IMR-90 (cell line): ENCODE results near the gene RAB3C. TPM values are rescaled to one million over a fixed set of nuclear protein-coding genes. Genes with fewer than 3 reads are reported as not detected.

Experiments
- ATAC-seq: fragments of 200-7000 bp; cut with Tn5 transposase; 2 replicates; pipeline ENCODE4 v1.9.1; 2020; ENCODE audit warnings: low read depth, mild to moderate bottlenecking, moderate library complexity
- BruUV-seq: library from RNA; stranded (reverse); fragments of 400-500 nt; replicated peaks from 2 replicates; lab custom pipeline; 2021; lab: Mats Ljungman, UMichigan
- CTCF ChIA-PET: fragments of 300-600 bp; formaldehyde crosslinking; extraction: SDS; loops from one replicate; lab custom pipeline; 2021; ENCODE audit warnings: antibody characterized with exemption; lab: Yijun Ruan, JAX
- POLR2A ChIA-PET: fragments of 300-600 bp; sonication (Branson Sonifier 250); formaldehyde crosslinking; loops from one replicate; lab custom pipeline; 2022; ENCODE audit warnings: antibody characterized with exemption; ENCODE audit not compliant: unreplicated experiment; lab: Charles Lee
- DNase-seq: peaks from one replicate; pipeline ENCODE4 v3.0.0; 2013
- H2AFZ ChIP-seq: replicated peaks from 2 replicates; pipeline ENCODE3; 2013; ENCODE audit warnings: low read length, mild to moderate bottlenecking; ENCODE audit not compliant: poor library complexity
- H2AK5ac ChIP-seq: 2 replicates; pipeline ENCODE4 v1.6.1; 2013; ENCODE audit warnings: low read depth, low read length, inconsistent platforms
- H2AK9ac ChIP-seq: replicated peaks from 2 replicates; pipeline ENCODE3; 2013; ENCODE audit warnings: mild to moderate bottlenecking, low read depth, low read length, moderate library complexity; ENCODE audit not compliant: poor library complexity
- H2BK120ac ChIP-seq: 2 replicates; pipeline ENCODE4 v1.6.1; 2013; ENCODE audit warnings: low read depth, low read length, inconsistent platforms
- H2BK15ac ChIP-seq: 3 replicates; pipeline ENCODE4 v1.6.1; 2013; ENCODE audit warnings: low read depth, low read length, inconsistent platforms
- H2BK20ac ChIP-seq: 2 replicates; pipeline ENCODE4 v1.6.1; 2013; ENCODE audit warnings: low read depth, mild to moderate bottlenecking, inconsistent platforms, low read length, moderate library complexity
- H2BK5ac ChIP-seq: 2 replicates; pipeline ENCODE4 v1.6.1; 2013; ENCODE audit warnings: mild to moderate bottlenecking, low read depth, low read length, inconsistent platforms; ENCODE audit not compliant: poor library complexity, severe bottlenecking
- H3K14ac ChIP-seq: replicated peaks from 2 replicates; pipeline ENCODE4 v1.6.1; 2013; ENCODE audit warnings: low read depth, low read length, inconsistent platforms
- H3K18ac ChIP-seq: 2 replicates; pipeline ENCODE4 v1.6.1; 2013; ENCODE audit warnings: low read depth, low read length, control low read depth
- H3K23ac ChIP-seq: 2 replicates; pipeline ENCODE4 v1.6.1; 2013; ENCODE audit warnings: low read depth, low read length, inconsistent platforms
- H3K27ac ChIP-seq: 2 replicates; pipeline ENCODE4 v1.5.1; 2013; ENCODE audit warnings: mild to moderate bottlenecking, control low read depth, low read length; ENCODE audit not compliant: insufficient read depth
- H3K27me3 ChIP-seq: 2 replicates; pipeline ENCODE4 v1.6.1; 2013; ENCODE audit warnings: low read length; ENCODE audit not compliant: control insufficient read depth, insufficient read depth
- H3K36me3 ChIP-seq: 2 replicates; pipeline ENCODE4 v1.6.1; 2013; ENCODE audit warnings: low read length, mixed read lengths; ENCODE audit not compliant: control insufficient read depth, insufficient read depth
- H3K4ac ChIP-seq: 2 replicates; pipeline ENCODE4 v1.6.1; 2013; ENCODE audit warnings: low read depth, low read length, inconsistent platforms
- H3K4me1 ChIP-seq: 2 replicates; pipeline ENCODE4 v1.6.1; 2013; ENCODE audit warnings: low read length, mixed read lengths; ENCODE audit not compliant: control insufficient read depth, insufficient read depth
- H3K4me2 ChIP-seq: 2 replicates; pipeline ENCODE4 v1.6.1; 2013; ENCODE audit warnings: low read depth, mild to moderate bottlenecking, control low read depth, low read length, moderate library complexity
- H3K4me3 ChIP-seq: 2 replicates; pipeline ENCODE4 v1.5.1; 2013; ENCODE audit warnings: low read depth, mild to moderate bottlenecking, control low read depth, low read length, moderate library complexity; ENCODE audit not compliant: insufficient read depth
- H3K56ac ChIP-seq: 2 replicates; pipeline ENCODE4 v1.6.1; 2013; ENCODE audit warnings: low read length, inconsistent platforms; ENCODE audit not compliant: insufficient read depth; ENCODE audit errors: extremely low read depth
- H3K79me1 ChIP-seq, 2 experiments: 2 replicates each; pipeline ENCODE4 v1.6.1; 2013; ENCODE audit warnings: low read length in 2 of 2, inconsistent platforms in 1 of 2, low read depth in 1 of 2
- H3K9ac ChIP-seq: 2 replicates; pipeline ENCODE4 v1.6.1; 2013; ENCODE audit warnings: low read depth, low read length, control low read depth
- H3K9me1 ChIP-seq: 2 replicates; pipeline ENCODE4 v1.6.1; 2013; ENCODE audit warnings: low read length, inconsistent platforms; ENCODE audit not compliant: insufficient read depth
- H3K9me3 ChIP-seq: 2 replicates; pipeline ENCODE4 v1.6.1; 2013; ENCODE audit warnings: low read length; ENCODE audit not compliant: control insufficient read depth, insufficient read depth
- H4K20me1 ChIP-seq: 2 replicates; pipeline ENCODE4 v1.6.1; 2013; ENCODE audit warnings: low read length, inconsistent platforms; ENCODE audit not compliant: insufficient read depth
- H4K5ac ChIP-seq: 2 replicates; pipeline ENCODE4 v1.6.1; 2013; ENCODE audit warnings: mild to moderate bottlenecking, low read depth, low read length, control low read depth
- H4K8ac ChIP-seq, 2 experiments: 2 replicates each; pipeline ENCODE4 v1.6.1; 2013; ENCODE audit warnings: low read depth in 2 of 2, low read length in 2 of 2, control low read depth in 1 of 2, inconsistent platforms in 1 of 2
- H4K91ac ChIP-seq: 2 replicates; pipeline ENCODE4 v1.6.1; 2013; ENCODE audit warnings: low read depth, low read length, inconsistent platforms; ENCODE audit not compliant: insufficient read depth
- BHLHE40 ChIP-seq: fragments of 150-350 bp; IDR thresholded peaks from 2 replicates; pipeline ENCODE4 v1.6.1; 2016; ENCODE audit warnings: mild to moderate bottlenecking, low read depth, low read length
- ELK1 ChIP-seq: fragments of 150-350 bp; IDR thresholded peaks from 2 replicates; pipeline ENCODE4 v1.6.1; 2016; ENCODE audit warnings: low read depth, mild to moderate bottlenecking, low read length, moderate library complexity, borderline replicate concordance
- FOS ChIP-seq: fragments of 150-350 bp; IDR thresholded peaks from 2 replicates; pipeline ENCODE4 v1.6.1; 2016; ENCODE audit warnings: low read depth, low read length
- MXI1 ChIP-seq: IDR thresholded peaks from 2 replicates; pipeline ENCODE4 v1.6.1; 2012; ENCODE audit warnings: low read depth, mild to moderate bottlenecking, low read length, moderate library complexity, borderline replicate concordance
- WGBS, 2 experiments: methylation state at CpG; one replicate each; pipeline versions ENCODE4 v1.1.5 to v1.1.7; 2013; ENCODE audit warnings: missing lambda C conversion rate in 2 of 2; ENCODE audit not compliant: insufficient read length in 1 of 2; ENCODE audit errors: extremely low coverage in 2 of 2; 5-methylcytosine and 5-hydroxymethylcytosine counted together
- dilution Hi-C: fragments of 300-500 bp; cut with HindIII; formaldehyde crosslinking; loops from one replicate; pipeline ENCODE4 v1.14.3; 2018; ENCODE audit warnings: low sequenced_read_pairs; ENCODE audit not compliant: unreplicated experiment
- in situ Hi-C: fragments of 300-500 bp; cut with MboI; formaldehyde crosslinking; loops from 3 replicates; pipeline ENCODE4 v1.14.3; 2019; ENCODE audit warnings: low sequenced_read_pairs, inconsistent platforms, mixed read lengths
- intact Hi-C: fragments of 100-400 bp; cut with micrococcal nuclease; formaldehyde crosslinking; loops from 2 replicates; pipeline ENCODE4 v1.10.0; 2022
- polyA plus RNA-seq, 3 experiments: library from polyadenylated mRNA; depleted of rRNA; stranded (reverse); fragments of >200 nt; gene quantifications; 2 replicates each; pipeline ENCODE4 v1.2.3, GENCODE V29; 2012; ENCODE audit warnings: low replicate concordance in 1 of 3
- total RNA-seq: library from RNA; depleted of rRNA; stranded (reverse); fragments of >200 nt; gene quantifications from 2 replicates; pipeline ENCODE4 v1.2.3, GENCODE V29; 2012

Gene RAB3C
- total and polyA plus RNA-seq, 2 of the 4 experiments (the other 2 are of a cell fraction) = not detected

- ChIA-PET POLR2A (no interaction called here), CTCF (no interaction called here)
- no peak overlapping the region for H2AK9ac ChIP-seq
- ATAC-seq (no peak), DNase-seq (no peak)
- H3K14ac ChIP-seq = no peak overlapping the region
- no peak overlapping the region for H3K18ac ChIP-seq
- no peak overlapping the region for H3K27ac ChIP-seq
- TF ChIP-seq BHLHE40 (no peak), ELK1 (no peak), FOS (no peak), MXI1 (no peak)
- no peaks in the 10 kb centered on the region for H3K79me1 ChIP-seq
- H2BK15ac ChIP-seq = no peak overlapping the region
- H4K5ac ChIP-seq = no peak overlapping the region
- no peak overlapping the region for H3K56ac ChIP-seq
- no TSS peak for BruUV-seq
- H3K4ac ChIP-seq = no peak overlapping the region
- no peak overlapping the region for H2AK5ac ChIP-seq
- in situ Hi-C loops = no loop called here
- H3K9me1 ChIP-seq = no peaks in the 10 kb centered on the region
- no peak overlapping the region for H3K4me2 ChIP-seq
- no peak overlapping the region for H2BK120ac ChIP-seq
- intact Hi-C loops = no loop called here
- H3K23ac ChIP-seq = no peak overlapping the region
- no peaks in the 10 kb centered on the region for H3K27me3 ChIP-seq
- no peaks in the 10 kb centered on the region for H4K20me1 ChIP-seq
- no peaks in the 10 kb centered on the region for H3K9me3 ChIP-seq
- H3K36me3 ChIP-seq = no peaks in the 10 kb centered on the region
- no peak overlapping the region for H3K9ac ChIP-seq
- H4K91ac ChIP-seq = no peak overlapping the region
- dilution Hi-C loops = no loop called here
- no peak overlapping the region for H2AFZ ChIP-seq
- no peak overlapping the region for H2BK5ac ChIP-seq
- no peak overlapping the region for H3K4me3 ChIP-seq
- H4K8ac ChIP-seq = no peak overlapping the region
- no peaks in the 10 kb centered on the region for H3K4me1 ChIP-seq
- WGBS, 2 experiments = 47% methylated on average over 2 of the region's 8 CpGs; no CpG with 5 or more reads in 1 of the 2 experiments
- H2BK20ac ChIP-seq = no peak overlapping the region
Observed at GRCh38 chr5:58666598-58667581, 84.0 kb downstream of the RAB3C start.
